ENCODE measurements around the gene GPATCH2L.
A peak's percentile ranks its signal among the peaks of the same experiment; 100 is the strongest.

GPATCH2L gene

GRCh38 chr14:76152333-76152681, 585 bp downstream of the GPATCH2L start:
- no peak for TF ChIP-seq CTCF (IDR thresholded peaks at IDR 0.05; ENCODE audit: low read depth, low read length, missing control alignments)
- peak overlapping the region; percentile 64 for H3K4me3 ChIP-seq (replicated peaks; ENCODE audit: low read depth, low read length)
- peak; percentile 52 for DNase-seq (ENCODE audit: extremely low read depth, low read depth)

GRCh38 chr14:76153919-76154318, 2.2 kb downstream of the GPATCH2L start:
- TF ChIP-seq CTCF (IDR thresholded peaks at IDR 0.05; ENCODE audit: low read depth, low read length, missing control alignments): no peak
- H3K4me3 ChIP-seq (replicated peaks; ENCODE audit: low read depth, low read length): peak overlapping the region; percentile 64; the same call in 1 of the 2 replicates
- no peak for DNase-seq (ENCODE audit: extremely low read depth, low read depth)

GRCh38 chr14:76154539-76155126, 2.9 kb downstream of the GPATCH2L start:
- H3K4me3 ChIP-seq (replicated peaks; ENCODE audit: low read depth, low read length): peak overlapping the region; percentile 21

GRCh38 chr14:76163668-76164363, 12.1 kb downstream of the GPATCH2L start:
- no peak for TF ChIP-seq CTCF (IDR thresholded peaks at IDR 0.05; ENCODE audit: low read depth, low read length, missing control alignments)
- no peak for DNase-seq (ENCODE audit: extremely low read depth, low read depth)
- no peak overlapping the region for H3K4me3 ChIP-seq (replicated peaks; ENCODE audit: low read depth, low read length)

More at GRCh38 chr14:76154539-76155126, 2.9 kb downstream of the GPATCH2L start:
- DNase-seq (ENCODE audit: extremely low read depth, low read depth): no peak
- no peak for TF ChIP-seq CTCF (IDR thresholded peaks at IDR 0.05; ENCODE audit: low read depth, low read length, missing control alignments)

- TF ChIP-seq CTCF (IDR thresholded peaks at IDR 0.05; ENCODE audit: low read depth, low read length, missing control alignments): no peak
- H3K4me3 ChIP-seq (replicated peaks; ENCODE audit: low read depth, low read length): no peak overlapping the region
- DNase-seq (ENCODE audit: extremely low read depth, low read depth): no peak
Measured at GRCh38 chr14:76168531-76168930, 16.8 kb downstream of the GPATCH2L start.

GRCh38 chr14:76169776-76170175, 18.1 kb downstream of the GPATCH2L start:
- TF ChIP-seq CTCF (IDR thresholded peaks at IDR 0.05; ENCODE audit: low read depth, low read length, missing control alignments): no peak
- H3K4me3 ChIP-seq (replicated peaks; ENCODE audit: low read depth, low read length): no peak overlapping the region
- DNase-seq (ENCODE audit: extremely low read depth, low read depth): no peak

Data from HFF-Myc (cell line).